PC-9 (cell line): ENCODE measurements around the gene KIAA0586.

Experiments
- EZH2 ChIP-seq: fragments of 200-600 bp; sonication (generic); IDR thresholded peaks from 2 replicates; pipeline ENCODE4 v1.8.0; 2017; ENCODE audit warnings: antibody characterized with exemption, low read depth
- TF ChIP-seq, protein P1 (sequence below): fragments of 200-600 bp; sonication (generic); conservative IDR thresholded peaks from 2 replicates; pipeline ENCODE4 v1.6.1; 2017; ENCODE audit warnings: mixed run types, antibody characterized with exemption, mild to moderate bottlenecking, moderate library complexity

DNA sequence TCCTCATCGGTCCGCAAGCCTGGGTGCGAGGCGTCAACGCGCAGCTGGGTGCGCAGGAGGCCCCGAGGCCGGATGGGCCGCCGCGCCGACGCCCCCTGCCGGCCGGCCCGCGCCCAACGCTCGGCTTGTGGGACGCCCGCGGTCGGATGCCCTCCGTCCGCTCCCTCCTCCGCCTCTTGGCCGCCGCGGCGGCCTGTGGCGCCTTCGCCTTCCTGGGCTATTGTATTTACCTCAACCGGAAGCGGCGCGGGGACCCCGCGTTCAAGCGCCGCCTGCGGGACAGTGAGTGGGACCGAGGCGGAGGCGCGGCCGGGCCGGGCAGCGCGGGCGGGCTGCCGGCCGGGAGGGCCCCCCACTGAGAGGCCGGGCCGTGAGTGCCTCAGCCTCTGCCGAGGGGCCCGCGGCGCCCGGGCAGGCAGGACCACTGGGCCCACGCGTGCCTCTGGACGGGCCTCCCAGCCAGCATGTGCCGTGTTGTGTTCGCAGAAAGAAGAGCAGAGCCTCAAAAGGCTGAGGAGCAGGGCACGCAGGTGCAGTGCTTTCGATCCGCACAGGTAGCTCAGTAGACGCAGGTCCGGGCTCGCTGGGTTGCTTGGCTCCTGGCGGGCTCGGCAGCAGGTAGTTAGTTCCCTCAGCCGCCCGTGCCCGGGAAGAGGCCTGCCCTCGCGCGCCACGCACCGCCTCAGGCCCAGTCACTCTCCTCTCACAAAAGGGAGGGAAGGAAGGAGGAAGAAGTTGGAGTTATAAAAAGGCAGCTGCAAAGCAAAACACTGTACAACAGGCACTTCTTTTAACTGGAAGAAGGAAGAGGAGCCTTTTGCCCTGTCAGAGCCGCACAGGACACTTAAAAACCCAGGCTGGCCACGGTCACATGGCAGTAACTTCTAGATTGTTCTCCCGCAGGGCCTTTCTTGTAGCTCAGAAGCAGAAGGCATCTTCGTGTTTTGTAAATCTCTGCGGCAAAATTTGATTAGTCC is 31.4 kb upstream of the KIAA0586 start, which contains the start of gene TOMM20L:
- TF ChIP-seq, protein P1, sequence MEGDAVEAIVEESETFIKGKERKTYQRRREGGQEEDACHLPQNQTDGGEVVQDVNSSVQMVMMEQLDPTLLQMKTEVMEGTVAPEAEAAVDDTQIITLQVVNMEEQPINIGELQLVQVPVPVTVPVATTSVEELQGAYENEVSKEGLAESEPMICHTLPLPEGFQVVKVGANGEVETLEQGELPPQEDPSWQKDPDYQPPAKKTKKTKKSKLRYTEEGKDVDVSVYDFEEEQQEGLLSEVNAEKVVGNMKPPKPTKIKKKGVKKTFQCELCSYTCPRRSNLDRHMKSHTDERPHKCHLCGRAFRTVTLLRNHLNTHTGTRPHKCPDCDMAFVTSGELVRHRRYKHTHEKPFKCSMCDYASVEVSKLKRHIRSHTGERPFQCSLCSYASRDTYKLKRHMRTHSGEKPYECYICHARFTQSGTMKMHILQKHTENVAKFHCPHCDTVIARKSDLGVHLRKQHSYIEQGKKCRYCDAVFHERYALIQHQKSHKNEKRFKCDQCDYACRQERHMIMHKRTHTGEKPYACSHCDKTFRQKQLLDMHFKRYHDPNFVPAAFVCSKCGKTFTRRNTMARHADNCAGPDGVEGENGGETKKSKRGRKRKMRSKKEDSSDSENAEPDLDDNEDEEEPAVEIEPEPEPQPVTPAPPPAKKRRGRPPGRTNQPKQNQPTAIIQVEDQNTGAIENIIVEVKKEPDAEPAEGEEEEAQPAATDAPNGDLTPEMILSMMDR: peak; percentile 67; the same call in 1 of the 2 replicates
- TF ChIP-seq EZH2: no peak
